ENCODE data around the gene EME1. TPM values are rescaled to one million over a fixed set of nuclear protein-coding genes. Genes with fewer than 3 reads are reported as not detected.
A peak's percentile ranks its signal among the peaks of the same experiment; 100 is the strongest.

Gene EME1
- polyA plus RNA-seq, 2 donors, result 2.0 to 3.6 TPM

DNA sequence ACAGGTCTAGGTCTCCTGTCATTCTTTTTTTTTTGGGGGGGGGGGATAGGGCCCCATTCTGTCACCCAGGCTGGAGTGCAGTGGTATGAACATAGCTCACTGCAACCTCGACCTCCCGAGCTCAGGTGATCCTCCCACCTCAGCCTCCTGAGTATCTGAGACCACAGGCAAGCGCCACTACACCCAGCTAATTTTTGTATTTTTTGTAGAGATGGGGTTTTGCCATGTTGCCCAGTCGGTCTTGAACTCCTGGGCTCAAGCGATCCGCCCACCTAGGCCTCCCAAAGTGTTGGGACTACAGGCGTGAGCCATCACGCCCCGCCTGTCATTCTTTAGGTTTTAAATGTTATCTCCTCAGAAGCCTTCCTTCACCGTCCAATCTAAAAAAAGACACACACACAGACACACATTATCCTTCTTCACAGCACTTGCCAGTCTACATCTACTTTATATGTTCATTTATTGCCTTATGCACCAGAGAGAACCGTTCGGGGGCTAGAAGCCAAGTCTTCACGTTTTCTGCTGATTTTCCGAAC, 739 bp upstream of the EME1 start:
- Histone ChIP-seq H3K9me3 (ENCODE audit: control insufficient read depth in 2 of 2, insufficient read depth in 1 of 2, low read depth in 1 of 2, low read length in 1 of 2) (no peaks in the 10 kb centered on the region), H3K27me3 (ENCODE audit: control insufficient read depth in 1 of 2, insufficient read depth in 2 of 2, low read length in 2 of 2) (no peaks in the 10 kb centered on the region), H3K36me3 (ENCODE audit: control insufficient read depth in 2 of 2, insufficient read depth in 2 of 2, low read length in 1 of 2) (peaks cover 11 to 19% of the 10 kb centered on the region in 2 donors), H3K4me1 (ENCODE audit: control insufficient read depth in 2 of 2, insufficient read depth in 2 of 2, low read length in 1 of 2) (peaks cover 4 to 6% of the 10 kb centered on the region in 2 donors), H3K27ac (ENCODE audit: low read depth in 2 of 2, low read length in 1 of 2) (peak overlapping the region; percentile 93 to 99), H3K4me3 (ENCODE audit: low read depth in 1 of 2, low read length in 2 of 2) (peak overlapping the region; percentile 83 to 90)
- 16 to 17% methylated on average over 14 of the region's 14 CpGs for WGBS, 2 donors

DNA sequence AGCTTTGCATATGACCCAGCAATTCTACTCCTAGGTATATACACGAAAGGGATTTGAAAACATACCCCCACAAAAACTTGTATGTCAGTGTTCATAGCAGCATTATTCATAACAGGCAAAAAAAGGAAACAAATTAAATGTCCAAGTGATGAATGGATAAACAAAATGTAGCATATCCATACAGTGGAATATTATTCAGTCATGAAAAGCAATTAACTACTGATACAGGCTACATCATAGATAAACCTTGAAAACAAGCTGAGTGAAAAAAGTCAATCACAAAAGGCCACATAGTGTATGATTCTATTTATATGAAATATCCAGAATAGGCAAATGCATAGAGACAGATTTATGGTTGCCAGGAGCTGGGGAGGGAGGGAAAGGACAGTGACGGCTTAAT, 676 bp downstream of the EME1 start:
- H3K4me3 ChIP-seq (ENCODE audit: low read depth in 1 of 2, low read length in 2 of 2), result peak overlapping the region in 1 of 2 donors; percentile 90
- no peaks in the 10 kb centered on the region for H3K9me3 ChIP-seq (ENCODE audit: control insufficient read depth in 2 of 2, insufficient read depth in 1 of 2, low read depth in 1 of 2, low read length in 1 of 2)
- peaks cover 4 to 6% of the 10 kb centered on the region in 2 donors for H3K4me1 ChIP-seq (ENCODE audit: control insufficient read depth in 2 of 2, insufficient read depth in 2 of 2, low read length in 1 of 2)
- H3K27me3 ChIP-seq (ENCODE audit: control insufficient read depth in 1 of 2, insufficient read depth in 2 of 2, low read length in 2 of 2), result no peaks in the 10 kb centered on the region
- WGBS, 2 donors, result 87 to 88% methylated on average over 2 of the region's 2 CpGs
- peaks cover 9 to 10% of the 10 kb centered on the region in 2 donors for H3K36me3 ChIP-seq (ENCODE audit: control insufficient read depth in 2 of 2, insufficient read depth in 2 of 2, low read length in 1 of 2)
- H3K27ac ChIP-seq (ENCODE audit: low read depth in 2 of 2, low read length in 1 of 2), result no peak overlapping the region

DNA sequence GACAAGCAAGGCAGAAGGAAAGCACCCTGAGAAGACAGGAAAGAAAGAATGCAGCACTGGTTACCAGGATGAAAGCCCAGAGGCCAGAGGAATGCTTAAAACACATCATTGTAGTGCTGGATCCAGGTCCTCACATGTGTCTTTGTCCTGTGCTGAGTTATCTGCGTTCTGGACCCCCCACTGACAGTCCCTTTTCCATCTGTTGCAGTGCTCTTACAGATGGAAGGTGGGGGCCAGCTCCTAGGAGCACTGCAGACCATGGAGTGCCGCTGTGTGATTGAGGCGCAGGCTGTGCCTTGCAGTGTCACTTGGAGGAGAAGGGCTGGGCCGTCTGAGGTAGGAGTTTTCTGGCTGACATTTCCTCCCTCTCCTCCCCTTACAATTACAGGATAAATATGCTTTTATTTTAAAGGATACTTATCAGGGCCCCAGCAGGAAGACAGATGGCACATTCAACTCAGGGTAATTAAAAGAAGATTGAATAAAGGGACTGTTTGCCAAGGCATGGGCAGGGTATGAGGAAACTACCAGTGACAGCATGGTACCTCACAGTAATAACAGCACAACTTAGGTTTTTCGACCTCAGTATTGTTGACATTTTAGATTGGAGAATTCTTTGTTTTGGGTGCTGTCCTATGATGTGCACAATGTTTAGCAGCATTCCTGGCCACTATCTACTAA, 3.0 kb downstream of the EME1 start:
- no peak overlapping the region for H3K4me3 ChIP-seq (ENCODE audit: low read depth in 1 of 2, low read length in 2 of 2)
- H3K4me1 ChIP-seq (ENCODE audit: control insufficient read depth in 2 of 2, insufficient read depth in 2 of 2, low read length in 1 of 2), result peaks cover 4 to 6% of the 10 kb centered on the region in 2 donors
- peaks cover 0 to 5% of the 10 kb centered on the region in 2 donors for H3K36me3 ChIP-seq (ENCODE audit: control insufficient read depth in 2 of 2, insufficient read depth in 2 of 2, low read length in 1 of 2)
- no peak overlapping the region for H3K27ac ChIP-seq (ENCODE audit: low read depth in 2 of 2, low read length in 1 of 2)
- H3K9me3 ChIP-seq (ENCODE audit: control insufficient read depth in 2 of 2, insufficient read depth in 1 of 2, low read depth in 1 of 2, low read length in 1 of 2), result no peaks in the 10 kb centered on the region
- no peaks in the 10 kb centered on the region for H3K27me3 ChIP-seq (ENCODE audit: control insufficient read depth in 1 of 2, insufficient read depth in 2 of 2, low read length in 2 of 2)
- 80 to 81% methylated on average over 5 of the region's 5 CpGs for WGBS, 2 donors

DNA sequence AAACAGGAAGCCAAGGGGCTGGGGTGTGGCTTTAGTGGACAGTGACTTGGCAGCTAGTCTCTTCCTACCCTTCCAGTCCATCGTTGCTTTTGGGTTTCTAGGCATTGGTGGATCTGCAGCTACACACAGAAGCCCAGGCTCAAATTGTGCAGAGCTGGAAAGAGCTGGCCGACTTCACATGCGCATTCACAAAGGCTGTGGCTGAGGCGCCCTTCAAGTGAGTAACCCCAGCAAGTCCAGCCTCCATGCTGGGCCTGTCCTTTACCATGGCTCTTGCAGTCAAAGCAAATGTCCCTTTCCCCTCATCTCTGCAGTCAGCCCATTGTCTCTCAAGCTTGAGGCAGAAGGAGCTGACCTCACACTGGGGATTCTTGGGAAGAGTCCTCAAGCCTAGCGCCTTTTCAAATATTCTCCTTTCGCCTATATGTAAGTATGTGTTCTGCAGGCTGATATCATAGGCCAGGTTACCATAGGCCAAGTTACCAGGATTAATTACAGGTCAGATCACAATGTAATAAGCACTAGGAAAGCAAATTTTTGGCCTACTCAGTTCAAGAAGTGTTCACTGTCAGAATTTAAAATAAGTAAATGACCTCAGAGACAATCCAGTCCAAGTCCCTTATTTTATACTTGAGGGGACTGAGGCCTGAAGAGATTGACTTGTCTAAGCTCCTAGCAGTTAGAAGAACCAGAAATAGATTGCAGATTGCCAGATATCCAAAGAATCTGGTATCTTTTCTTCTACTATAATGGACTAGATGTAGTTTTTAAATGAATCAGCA, 6.5 kb downstream of the EME1 start:
- Histone ChIP-seq H3K4me1 (ENCODE audit: control insufficient read depth in 2 of 2, insufficient read depth in 2 of 2, low read length in 1 of 2) (no peaks in the 10 kb centered on the region), H3K27ac (ENCODE audit: low read depth in 2 of 2, low read length in 1 of 2) (no peak overlapping the region), H3K4me3 (ENCODE audit: low read depth in 1 of 2, low read length in 2 of 2) (no peak overlapping the region), H3K27me3 (ENCODE audit: control insufficient read depth in 1 of 2, insufficient read depth in 2 of 2, low read length in 2 of 2) (no peaks in the 10 kb centered on the region), H3K36me3 (ENCODE audit: control insufficient read depth in 2 of 2, insufficient read depth in 2 of 2, low read length in 1 of 2) (peaks cover 8 to 17% of the 10 kb centered on the region in 2 donors), H3K9me3 (ENCODE audit: control insufficient read depth in 2 of 2, insufficient read depth in 1 of 2, low read depth in 1 of 2, low read length in 1 of 2) (no peaks in the 10 kb centered on the region)
- WGBS, 2 donors, result 90 to 92% methylated on average over 6 of the region's 6 CpGs

DNA sequence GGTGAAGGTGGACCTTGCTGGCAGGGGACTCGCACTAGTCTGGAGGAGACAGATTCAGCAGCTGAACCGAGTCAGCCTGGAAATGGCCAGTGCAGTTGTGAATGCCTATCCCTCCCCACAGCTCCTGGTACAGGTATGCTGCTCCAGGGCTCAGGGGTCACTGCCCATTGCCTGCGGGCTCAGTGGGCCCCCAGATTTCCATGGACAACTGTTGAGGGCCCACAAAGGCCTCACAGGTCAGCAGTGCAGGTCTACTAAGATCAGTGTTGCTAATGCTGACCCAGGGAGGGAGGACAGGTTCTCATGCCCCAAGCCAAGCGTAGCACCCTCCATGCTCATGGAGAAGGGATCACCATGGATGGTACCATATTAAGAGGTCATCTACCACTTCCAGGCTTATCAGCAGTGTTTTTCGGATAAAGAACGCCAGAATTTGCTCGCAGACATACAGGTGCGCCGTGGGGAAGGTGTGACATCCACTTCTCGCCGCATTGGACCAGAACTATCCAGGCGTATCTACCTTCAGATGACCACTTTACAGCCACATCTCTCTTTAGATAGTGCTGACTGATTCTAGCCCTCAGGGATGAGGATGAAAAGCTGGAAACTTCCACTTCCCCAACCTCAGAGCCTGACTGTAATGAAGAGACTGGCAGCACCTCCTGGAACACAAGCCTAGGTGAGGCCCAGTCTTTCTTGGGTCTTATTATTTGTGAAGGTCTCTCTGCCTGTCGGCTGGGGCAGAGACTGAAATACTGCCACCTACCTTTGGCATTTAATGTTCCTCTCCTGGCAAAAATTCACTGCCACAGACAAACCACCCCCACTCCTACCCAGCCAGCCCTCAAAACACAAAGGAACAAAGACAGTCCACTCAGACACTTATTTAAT, 7.6 kb downstream of the EME1 start:
- H3K27ac ChIP-seq (ENCODE audit: low read depth in 2 of 2, low read length in 1 of 2), result no peak overlapping the region
- 88 to 89% methylated on average over 13 of the region's 13 CpGs for WGBS, 2 donors
- no peaks in the 10 kb centered on the region for H3K9me3 ChIP-seq (ENCODE audit: control insufficient read depth in 2 of 2, insufficient read depth in 1 of 2, low read depth in 1 of 2, low read length in 1 of 2)
- H3K27me3 ChIP-seq (ENCODE audit: control insufficient read depth in 1 of 2, insufficient read depth in 2 of 2, low read length in 2 of 2), result no peaks in the 10 kb centered on the region
- H3K4me1 ChIP-seq (ENCODE audit: control insufficient read depth in 2 of 2, insufficient read depth in 2 of 2, low read length in 1 of 2), result no peaks in the 10 kb centered on the region
- H3K36me3 ChIP-seq (ENCODE audit: control insufficient read depth in 2 of 2, insufficient read depth in 2 of 2, low read length in 1 of 2), result peaks cover 8 to 24% of the 10 kb centered on the region in 2 donors
- no peak overlapping the region for H3K4me3 ChIP-seq (ENCODE audit: low read depth in 1 of 2, low read length in 2 of 2)

DNA sequence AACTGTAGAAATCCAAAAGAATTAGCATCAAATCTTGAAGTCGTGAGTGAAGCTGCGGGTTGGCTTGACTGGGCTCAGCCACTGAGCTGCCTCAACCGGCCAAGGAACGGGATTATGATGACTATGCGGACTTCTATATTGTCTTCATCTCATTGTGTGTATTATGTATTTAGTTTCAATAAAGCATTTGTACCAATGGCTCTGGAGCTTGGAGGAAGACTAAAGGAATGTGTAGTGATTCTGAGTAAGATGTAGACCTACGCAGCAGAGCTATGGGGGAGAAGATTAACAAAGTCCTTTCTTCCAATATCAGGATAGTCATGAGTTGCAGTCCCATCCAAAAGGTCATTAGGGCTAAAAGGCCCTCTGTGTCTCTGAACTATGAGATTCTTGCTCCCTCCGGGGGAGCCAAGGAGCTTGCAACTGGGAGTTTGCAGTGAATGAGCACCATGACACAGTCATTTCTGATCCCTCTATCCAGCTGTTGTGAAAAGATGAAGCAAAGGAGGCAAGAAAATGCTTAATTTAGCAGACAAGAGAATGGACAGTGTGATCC, 8.3 kb downstream of the EME1 start:
- no peaks in the 10 kb centered on the region for H3K27me3 ChIP-seq (ENCODE audit: control insufficient read depth in 1 of 2, insufficient read depth in 2 of 2, low read length in 2 of 2)
- no peak overlapping the region for H3K27ac ChIP-seq (ENCODE audit: low read depth in 2 of 2, low read length in 1 of 2)
- no peak overlapping the region for H3K4me3 ChIP-seq (ENCODE audit: low read depth in 1 of 2, low read length in 2 of 2)
- H3K4me1 ChIP-seq (ENCODE audit: control insufficient read depth in 2 of 2, insufficient read depth in 2 of 2, low read length in 1 of 2), result no peaks in the 10 kb centered on the region
- WGBS, 2 donors, result 88 to 89% methylated on average over 7 of the region's 7 CpGs
- H3K9me3 ChIP-seq (ENCODE audit: control insufficient read depth in 2 of 2, insufficient read depth in 1 of 2, low read depth in 1 of 2, low read length in 1 of 2), result no peaks in the 10 kb centered on the region
- H3K36me3 ChIP-seq (ENCODE audit: control insufficient read depth in 2 of 2, insufficient read depth in 2 of 2, low read length in 1 of 2), result peaks cover 8 to 24% of the 10 kb centered on the region in 2 donors

DNA sequence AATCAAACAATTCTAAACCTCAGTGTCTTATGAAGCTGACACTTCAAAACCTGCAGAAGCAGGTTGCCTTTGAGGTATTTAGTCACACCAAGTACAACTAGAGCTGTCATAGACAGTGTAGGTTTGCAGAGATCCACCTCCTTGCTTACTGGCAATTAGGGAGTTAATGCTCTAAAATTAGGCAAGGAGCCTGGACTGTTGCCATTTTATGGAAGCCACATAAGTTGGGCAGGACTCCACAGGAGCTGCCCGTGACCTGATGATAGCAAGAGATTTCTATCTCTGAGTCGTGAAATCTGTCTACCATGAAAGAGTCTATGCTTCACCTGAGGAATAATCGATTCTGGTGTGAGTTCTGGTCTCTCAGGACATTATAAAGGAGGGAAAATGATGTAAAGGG, 8.9 kb downstream of the EME1 start:
- Histone ChIP-seq H3K27me3 (ENCODE audit: control insufficient read depth in 1 of 2, insufficient read depth in 2 of 2, low read length in 2 of 2) (no peaks in the 10 kb centered on the region), H3K4me1 (ENCODE audit: control insufficient read depth in 2 of 2, insufficient read depth in 2 of 2, low read length in 1 of 2) (no peaks in the 10 kb centered on the region), H3K4me3 (ENCODE audit: low read depth in 1 of 2, low read length in 2 of 2) (no peak overlapping the region), H3K36me3 (ENCODE audit: control insufficient read depth in 2 of 2, insufficient read depth in 2 of 2, low read length in 1 of 2) (peaks cover 8 to 29% of the 10 kb centered on the region in 2 donors), H3K9me3 (ENCODE audit: control insufficient read depth in 2 of 2, insufficient read depth in 1 of 2, low read depth in 1 of 2, low read length in 1 of 2) (no peaks in the 10 kb centered on the region), H3K27ac (ENCODE audit: low read depth in 2 of 2, low read length in 1 of 2) (no peak overlapping the region)
- 48 to 49% methylated on average over 3 of the region's 3 CpGs for WGBS, 2 donors

DNA sequence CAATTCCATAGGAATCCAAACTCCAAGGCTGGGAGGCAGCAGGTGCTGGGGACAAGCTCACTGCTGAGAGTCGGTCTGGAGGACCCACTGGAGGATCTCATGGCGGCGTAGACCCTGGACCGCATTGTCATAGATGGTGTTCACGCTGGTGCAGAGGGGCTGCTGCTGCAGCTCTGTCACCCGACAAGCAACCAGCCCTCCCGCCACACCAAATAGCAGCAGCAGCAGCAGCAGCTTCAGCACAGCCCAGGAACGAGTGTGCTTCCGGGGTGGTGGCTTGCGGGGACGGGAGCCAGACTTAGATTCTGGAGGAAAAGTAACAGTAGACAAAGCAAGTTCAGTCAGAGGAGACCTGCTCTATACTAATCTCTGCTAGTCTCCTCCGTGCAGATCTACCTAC, 9.9 kb downstream of the EME1 start:
- H3K36me3 ChIP-seq (ENCODE audit: control insufficient read depth in 2 of 2, insufficient read depth in 2 of 2, low read length in 1 of 2), result peaks cover 11 to 35% of the 10 kb centered on the region in 2 donors
- H3K27ac ChIP-seq (ENCODE audit: low read depth in 2 of 2, low read length in 1 of 2), result no peak overlapping the region
- no peaks in the 10 kb centered on the region for H3K9me3 ChIP-seq (ENCODE audit: control insufficient read depth in 2 of 2, insufficient read depth in 1 of 2, low read depth in 1 of 2, low read length in 1 of 2)
- H3K4me3 ChIP-seq (ENCODE audit: low read depth in 1 of 2, low read length in 2 of 2), result no peak overlapping the region
- no peaks in the 10 kb centered on the region for H3K4me1 ChIP-seq (ENCODE audit: control insufficient read depth in 2 of 2, insufficient read depth in 2 of 2, low read length in 1 of 2)
- WGBS, 2 donors, result 89 to 94% methylated on average over 12 of the region's 12 CpGs
- no peaks in the 10 kb centered on the region for H3K27me3 ChIP-seq (ENCODE audit: control insufficient read depth in 1 of 2, insufficient read depth in 2 of 2, low read length in 2 of 2)

DNA sequence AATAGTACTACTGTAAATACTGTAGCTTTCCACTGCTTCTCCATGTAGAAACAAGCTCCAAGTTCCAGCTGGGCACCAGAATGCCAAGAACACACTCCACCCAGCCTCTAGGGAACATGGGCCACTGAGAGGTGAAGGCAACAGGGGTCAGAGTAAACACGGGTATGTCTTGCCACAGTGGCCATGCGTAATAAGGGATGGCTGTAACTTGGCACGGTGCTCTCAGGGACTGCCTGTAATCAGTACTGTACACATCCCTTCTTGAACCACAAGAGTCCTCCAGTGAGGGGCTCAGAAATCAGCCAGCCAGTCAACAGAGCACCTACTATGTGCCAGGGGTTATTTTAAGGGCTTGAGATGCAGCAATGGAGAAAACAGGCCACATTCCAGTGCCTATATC, 13.5 kb downstream of the EME1 start:
- WGBS, 2 donors, result 68 to 71% methylated on average over 3 of the region's 3 CpGs
- H3K27me3 ChIP-seq (ENCODE audit: control insufficient read depth in 1 of 2, insufficient read depth in 2 of 2, low read length in 2 of 2), result no peaks in the 10 kb centered on the region
- H3K27ac ChIP-seq (ENCODE audit: low read depth in 2 of 2, low read length in 1 of 2), result no peak overlapping the region
- H3K4me1 ChIP-seq (ENCODE audit: control insufficient read depth in 2 of 2, insufficient read depth in 2 of 2, low read length in 1 of 2), result no peaks in the 10 kb centered on the region
- no peak overlapping the region for H3K4me3 ChIP-seq (ENCODE audit: low read depth in 1 of 2, low read length in 2 of 2)
- peaks cover 16 to 47% of the 10 kb centered on the region in 2 donors for H3K36me3 ChIP-seq (ENCODE audit: control insufficient read depth in 2 of 2, insufficient read depth in 2 of 2, low read length in 1 of 2)
- H3K9me3 ChIP-seq (ENCODE audit: control insufficient read depth in 2 of 2, insufficient read depth in 1 of 2, low read depth in 1 of 2, low read length in 1 of 2), result no peaks in the 10 kb centered on the region

All from esophagus (tissue), 2 donors.